OCI-LY3 (cell line): Measurements from ENCODE around the gene MYO15B.

Experiments used
- EZH2phosphoT487 ChIP-seq: fragments of 200-600 bp; shearing (Covaris generic); IDR thresholded peaks from 2 replicates; pipeline ENCODE4 v1.6.1; 2018; ENCODE audit warnings: antibody characterized with exemption, mixed run types, low read depth
- TF ChIP-seq, protein P1 (sequence below): fragments of 200-600, 300-600 bp; sonication (generic); IDR thresholded peaks from 2 replicates; pipeline ENCODE4 v1.5.1; 2014; ENCODE audit warnings: antibody characterized with exemption, low read length, low read depth

GRCh38 chr17:75558666-75559530 is 28.7 kb upstream of the MYO15B start:
- TF ChIP-seq EZH2phosphoT487: no peak
- TF ChIP-seq, protein P1, sequence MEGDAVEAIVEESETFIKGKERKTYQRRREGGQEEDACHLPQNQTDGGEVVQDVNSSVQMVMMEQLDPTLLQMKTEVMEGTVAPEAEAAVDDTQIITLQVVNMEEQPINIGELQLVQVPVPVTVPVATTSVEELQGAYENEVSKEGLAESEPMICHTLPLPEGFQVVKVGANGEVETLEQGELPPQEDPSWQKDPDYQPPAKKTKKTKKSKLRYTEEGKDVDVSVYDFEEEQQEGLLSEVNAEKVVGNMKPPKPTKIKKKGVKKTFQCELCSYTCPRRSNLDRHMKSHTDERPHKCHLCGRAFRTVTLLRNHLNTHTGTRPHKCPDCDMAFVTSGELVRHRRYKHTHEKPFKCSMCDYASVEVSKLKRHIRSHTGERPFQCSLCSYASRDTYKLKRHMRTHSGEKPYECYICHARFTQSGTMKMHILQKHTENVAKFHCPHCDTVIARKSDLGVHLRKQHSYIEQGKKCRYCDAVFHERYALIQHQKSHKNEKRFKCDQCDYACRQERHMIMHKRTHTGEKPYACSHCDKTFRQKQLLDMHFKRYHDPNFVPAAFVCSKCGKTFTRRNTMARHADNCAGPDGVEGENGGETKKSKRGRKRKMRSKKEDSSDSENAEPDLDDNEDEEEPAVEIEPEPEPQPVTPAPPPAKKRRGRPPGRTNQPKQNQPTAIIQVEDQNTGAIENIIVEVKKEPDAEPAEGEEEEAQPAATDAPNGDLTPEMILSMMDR: no peak
